Stimulated activated naive CD8-positive, alpha-beta T cell treated with anti-CD3 and anti-CD28 coated beads, Interleukin-15, Interleukin-2, amounts not matched to agents 100 U/mL and 50 U/mL, for 24 hours (primary cell): ENCODE measurements around the gene ATAD2B.

Experiments
- ATAC-seq: fragments of 150-1000 bp; cut with Tn5 transposase; one replicate; pipeline ENCODE4 v1.10.0; 2021
- DNase-seq: peaks from one replicate; pipeline ENCODE4 v3.0.0; 2021

The ATAD2B gene

DNA sequence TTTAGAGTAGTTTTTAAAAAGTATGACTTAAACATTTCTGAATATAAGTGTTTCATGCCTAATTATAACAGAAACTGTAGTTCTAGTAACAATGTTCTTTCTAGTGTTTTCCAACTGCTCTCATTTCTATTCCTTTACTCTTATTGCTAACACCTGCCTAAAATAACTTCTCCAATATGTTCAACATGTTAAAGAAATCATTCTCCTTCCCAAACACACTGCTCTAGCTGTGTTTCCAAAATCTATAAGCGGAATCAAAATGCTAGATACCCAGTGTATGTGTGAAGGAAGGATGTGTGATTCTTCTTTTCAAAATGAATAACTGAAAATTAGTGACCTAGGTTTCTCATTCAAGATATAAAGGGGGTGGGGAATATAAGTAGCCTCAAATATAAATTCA, 89.1 kb downstream of the ATAD2B start:
- ATAC-seq (no peak), DNase-seq (no peak)

DNA sequence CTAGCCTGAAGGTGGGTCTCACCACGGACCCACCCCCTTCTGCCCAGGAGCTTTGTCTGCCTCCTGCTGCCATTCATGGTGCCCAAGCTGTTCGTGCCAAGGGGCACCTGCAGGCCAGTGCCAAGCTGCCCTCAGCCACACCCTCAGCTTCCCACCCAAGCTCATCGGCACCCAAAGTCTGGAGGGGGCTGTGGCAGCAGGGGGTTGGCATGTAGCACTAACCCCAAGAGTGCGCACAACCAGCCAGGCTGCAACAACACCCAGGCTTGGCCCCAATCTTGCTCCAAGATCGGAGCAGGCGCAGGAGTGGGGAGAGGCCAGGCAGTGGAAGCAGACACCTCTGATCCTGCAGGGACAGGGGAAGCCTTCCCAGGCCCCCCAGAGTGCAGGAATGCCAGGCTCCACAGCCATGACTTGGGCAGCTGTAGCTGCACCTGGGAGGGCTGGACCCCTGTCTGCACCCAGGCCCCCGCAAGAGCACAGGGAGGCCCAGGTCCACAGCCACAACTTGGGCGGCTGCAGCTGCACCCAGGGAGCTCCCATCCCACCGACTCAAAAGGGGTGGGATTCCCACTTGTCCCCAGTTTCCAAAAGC, 89.9 kb downstream of the ATAD2B start:
- DNase-seq (no peak), ATAC-seq (no peak)

DNA sequence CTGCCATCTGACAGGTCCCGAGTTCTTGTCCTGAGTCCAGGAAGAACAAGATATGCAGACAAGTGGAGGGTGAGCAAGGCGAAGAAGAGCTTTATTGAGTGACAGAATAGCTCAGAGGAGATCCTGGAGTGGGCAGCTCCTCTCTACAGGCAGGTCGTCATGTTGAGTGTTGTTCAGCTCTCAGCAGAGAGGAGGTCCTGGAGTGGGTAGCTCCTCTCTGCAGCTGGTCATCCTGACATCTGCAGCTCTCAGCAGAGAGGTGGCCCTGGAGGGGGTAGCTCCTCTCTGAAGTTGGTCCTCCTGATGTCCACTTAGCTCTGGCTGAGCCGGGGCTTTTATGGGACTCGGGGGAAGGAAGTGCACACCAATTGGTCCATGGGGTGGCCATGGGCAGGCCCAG, 90.4 kb downstream of the ATAD2B start:
- DNase-seq (no peak), ATAC-seq (no peak)

DNA sequence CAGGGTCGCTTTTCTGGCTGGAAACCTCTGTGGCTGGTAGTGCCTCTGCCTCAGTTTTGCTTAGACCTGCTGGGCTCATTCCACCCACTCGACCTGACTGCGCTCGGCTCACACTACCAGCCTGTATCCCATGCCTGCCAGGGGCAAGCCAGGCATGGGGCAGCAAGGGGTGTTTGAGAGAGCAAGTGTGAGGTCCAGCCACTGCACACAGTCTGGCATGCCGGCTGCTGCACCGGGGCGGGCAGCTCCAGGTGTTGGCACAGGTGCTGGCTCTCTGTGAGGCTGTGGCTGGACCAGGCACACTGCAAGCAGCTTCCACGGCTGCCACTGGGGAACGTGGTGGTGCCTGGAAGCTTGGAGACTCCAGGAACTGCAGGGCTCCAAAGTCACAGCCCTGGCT, 90.9 kb downstream of the ATAD2B start:
- DNase-seq, result no peak
- ATAC-seq, result peak; percentile 14

DNA sequence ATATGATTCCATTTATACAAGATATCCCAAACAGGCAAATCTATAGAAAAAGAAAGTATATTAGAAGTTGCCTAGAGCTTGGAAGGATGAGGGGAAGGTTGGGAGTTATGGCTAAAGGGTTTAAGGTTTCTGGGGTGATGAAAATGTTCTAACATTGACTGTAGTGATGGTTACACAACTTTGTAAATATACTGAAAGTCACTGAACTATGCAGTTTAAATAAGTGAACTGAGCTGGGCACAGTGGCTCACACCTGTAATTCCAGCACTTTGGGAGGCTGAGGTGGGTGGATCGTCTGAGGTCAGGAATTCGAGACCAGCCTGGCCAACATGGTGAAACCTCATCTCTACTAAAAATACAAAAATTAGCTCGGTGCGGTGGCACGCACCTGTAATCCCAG, 91.5 kb downstream of the ATAD2B start:
- DNase-seq, result no peak
- no peak for ATAC-seq

DNA sequence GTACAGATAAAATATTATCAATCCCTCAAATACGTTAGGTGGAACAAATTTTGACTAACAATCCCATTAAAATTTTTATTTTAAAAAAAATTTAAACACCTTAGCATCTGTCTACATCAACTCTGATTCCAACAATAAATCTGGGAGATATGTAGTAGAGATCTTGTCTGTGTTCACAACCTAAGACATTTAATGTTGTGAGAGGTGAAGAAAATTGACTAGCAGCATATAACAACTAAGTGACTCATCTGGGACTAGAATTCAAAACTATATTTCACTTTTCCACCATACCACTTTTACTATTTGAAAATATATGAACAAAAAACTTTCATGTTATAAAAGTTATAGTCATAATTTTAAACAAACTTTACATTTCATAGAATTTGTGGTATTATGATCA, 97.9 kb downstream of the ATAD2B start:
- DNase-seq (no peak), ATAC-seq (no peak)

DNA sequence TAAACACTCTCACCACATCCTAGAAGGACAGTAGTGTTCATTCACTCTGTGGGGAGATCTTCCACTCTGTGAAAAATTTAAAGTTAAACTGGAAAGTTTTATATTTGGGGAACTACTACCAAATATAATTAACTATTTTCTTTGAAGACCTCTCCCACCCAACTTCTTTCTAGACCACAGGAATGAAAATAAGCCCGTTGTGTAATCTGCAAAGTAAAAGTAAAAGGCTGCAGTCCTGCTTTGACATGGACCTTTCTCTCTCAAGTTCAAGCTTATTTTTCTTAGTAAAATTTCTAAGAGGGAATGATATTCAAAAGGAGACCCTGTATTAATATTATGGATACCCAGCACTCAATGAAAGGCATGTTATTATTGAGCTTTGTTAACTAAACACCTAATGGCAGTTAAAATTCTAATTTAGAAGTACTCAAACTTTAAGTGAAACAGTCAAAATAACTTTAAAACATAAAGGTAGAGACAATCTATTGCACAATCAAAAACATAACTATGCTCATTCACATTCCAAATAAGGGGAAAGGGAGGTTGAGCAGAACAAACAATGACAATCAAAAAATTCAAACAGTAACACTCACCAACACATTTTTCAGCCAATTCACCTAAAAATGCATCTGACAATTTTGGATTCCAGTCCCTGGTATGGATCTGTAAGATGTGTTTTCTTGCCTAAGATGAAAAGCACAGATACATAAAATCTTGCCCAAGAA, 98.5 kb downstream of the ATAD2B start:
- no peak for ATAC-seq
- no peak for DNase-seq

DNA sequence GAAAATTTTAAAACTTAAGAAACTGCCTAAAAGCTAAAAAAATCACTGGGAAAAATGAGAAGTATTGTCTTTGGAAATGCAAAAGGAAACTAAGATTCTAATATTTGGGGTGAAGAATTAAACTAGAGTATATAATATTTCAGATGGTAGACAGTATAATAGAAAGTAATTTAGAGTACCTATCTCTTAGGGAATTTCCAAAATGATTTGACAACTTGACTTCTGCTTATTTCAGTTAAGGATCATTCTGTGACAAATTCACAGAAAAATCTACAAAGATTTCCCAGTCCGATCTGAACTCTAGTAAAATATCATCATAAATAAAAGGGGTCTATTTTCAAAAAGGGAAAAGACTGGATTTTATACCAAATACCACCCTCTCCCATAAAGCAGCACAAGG, 99.6 kb downstream of the ATAD2B start:
- DNase-seq, result no peak
- no peak for ATAC-seq

DNA sequence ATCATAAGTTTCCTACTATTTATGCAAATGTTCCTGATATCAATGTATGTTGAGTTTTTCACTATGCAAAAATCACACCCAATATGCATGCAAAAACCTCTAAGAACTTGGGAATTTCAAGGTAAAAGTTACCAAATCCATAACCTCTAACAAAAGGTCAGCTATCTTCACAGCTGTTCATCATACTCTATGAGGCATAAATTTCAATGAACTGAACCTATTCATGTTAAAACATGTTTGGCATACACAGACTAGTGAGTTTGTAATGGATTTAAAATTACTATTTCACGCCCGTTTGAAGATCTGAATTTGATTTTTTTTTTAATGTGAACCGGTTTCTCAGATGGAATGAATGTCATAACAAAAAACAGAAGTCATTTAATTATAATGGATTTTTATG, 100.2 kb downstream of the ATAD2B start:
- no peak for ATAC-seq

DNA sequence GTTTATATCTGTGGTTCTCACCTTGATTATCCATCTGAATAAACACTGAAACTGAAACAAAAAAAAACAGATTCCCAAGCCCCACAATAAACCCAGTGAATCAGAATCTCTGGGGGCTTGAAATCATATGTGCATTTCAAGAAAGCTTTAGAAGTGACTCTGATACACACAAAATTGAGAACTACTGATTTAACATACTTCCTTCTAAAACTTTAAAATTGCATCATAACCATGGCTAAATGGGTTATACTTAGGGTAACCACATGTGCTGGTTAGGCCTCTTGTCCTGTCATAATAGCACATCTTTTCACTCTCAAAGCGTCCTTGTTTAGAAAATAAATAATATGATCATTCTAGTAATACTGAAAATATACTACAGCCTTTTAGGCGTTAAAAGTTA, 100.9 kb downstream of the ATAD2B start:
- DNase-seq (no peak), ATAC-seq (no peak)

More for the DNA sequence above, 100.2 kb downstream of the ATAD2B start:
- no peak for DNase-seq

DNA sequence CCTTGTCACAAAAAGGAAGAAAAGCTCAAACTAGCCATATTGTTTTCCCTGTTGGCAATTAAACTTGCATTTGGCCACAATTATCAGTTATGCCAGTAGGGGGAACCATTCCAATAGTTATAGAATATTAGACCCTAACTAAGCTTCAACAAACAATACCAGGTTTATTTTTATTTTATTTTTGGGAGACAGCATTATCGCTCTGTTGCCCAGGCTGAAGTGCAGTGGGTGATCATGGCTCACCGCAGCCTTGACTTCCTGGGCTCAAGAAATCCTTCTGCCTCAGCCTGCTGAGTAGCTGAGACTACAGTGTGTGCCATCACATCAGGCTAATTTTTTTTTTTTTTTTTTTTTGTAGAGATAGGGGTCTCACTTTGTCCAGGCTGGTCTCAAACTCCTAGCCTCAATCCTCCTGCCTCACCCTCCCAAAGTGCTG, 102.1 kb downstream of the ATAD2B start:
- peak; percentile 15 for DNase-seq
- peak; percentile 46 for ATAC-seq

DNA sequence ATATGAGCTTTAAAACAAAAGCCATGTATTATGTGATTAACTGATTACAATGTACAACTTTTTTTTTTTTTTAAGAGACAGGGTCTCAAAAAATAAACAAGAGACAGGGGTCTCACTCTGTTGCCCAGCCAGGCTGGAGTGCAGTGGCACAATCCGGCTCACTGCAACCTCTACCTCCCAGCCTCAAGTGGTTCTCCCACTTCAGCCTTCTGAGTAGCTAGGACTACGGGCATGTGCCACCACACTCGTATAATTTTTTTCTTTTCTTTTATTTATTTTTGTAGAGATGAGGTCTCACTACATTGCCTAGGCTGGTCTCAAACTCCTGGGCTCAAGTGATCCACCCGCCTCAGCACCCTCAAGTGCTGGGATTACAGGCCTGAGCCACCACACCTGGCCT, 103.1 kb downstream of the ATAD2B start:
- DNase-seq, result no peak
- ATAC-seq, result no peak

DNA sequence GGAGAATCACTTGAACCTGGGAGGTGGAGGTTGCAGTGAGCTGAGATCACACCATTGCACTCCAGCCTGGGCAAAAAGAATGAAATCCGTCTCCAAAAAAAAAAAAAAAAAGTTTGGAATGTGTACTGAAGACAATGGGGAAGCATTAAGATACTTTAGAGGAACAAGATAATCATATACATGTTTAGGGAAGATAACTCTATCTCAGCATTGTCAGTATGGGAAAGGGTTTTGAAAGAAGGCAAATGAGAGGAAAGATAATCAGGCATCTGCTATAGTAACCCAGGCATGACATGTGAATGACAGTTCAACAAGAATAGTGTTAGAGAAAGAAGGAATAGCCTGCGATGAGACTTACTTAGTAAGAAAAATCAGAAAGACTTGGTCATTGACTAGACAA, 112.0 kb downstream of the ATAD2B start:
- DNase-seq (no peak), ATAC-seq (no peak)

DNA sequence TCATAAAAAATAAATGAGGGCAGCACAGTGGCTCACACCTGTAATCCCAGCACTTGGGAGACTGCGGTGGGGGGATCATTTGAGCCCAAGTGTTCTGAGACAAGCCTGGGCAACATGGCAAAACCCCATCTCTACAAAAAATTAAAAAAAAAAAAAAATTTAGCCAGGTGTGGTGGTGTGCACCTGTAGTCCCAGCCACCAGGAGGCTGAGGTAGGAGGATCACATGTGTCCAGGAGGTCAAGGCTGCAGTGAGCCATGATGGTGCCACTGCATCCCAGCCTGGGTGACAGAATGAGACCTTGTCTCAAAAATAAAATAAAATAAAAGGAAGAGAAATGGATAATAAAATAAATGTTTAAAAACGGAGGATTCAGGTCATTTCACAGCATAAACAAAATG, 113.5 kb downstream of the ATAD2B start:
- ATAC-seq (no peak), DNase-seq (no peak)

DNA sequence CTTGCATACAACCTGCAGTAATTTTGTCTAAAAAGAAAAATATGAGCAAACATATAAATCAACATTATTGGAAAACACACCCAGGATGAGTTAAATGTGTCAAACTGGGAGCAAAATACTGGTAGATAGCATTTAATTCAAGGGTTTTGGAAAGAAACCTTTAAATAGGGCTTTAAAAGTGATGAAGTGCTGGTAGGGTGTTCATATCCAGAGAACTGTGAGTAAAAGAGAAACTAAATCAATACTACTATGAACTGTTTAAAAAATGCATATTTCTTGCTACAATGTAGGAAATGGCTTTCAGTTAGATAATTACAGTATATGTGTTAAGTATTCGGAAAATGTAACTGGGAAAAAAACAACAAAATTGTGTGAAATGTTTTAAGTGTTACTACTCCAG, 117.8 kb downstream of the ATAD2B start:
- ATAC-seq (no peak), DNase-seq (no peak)

DNA sequence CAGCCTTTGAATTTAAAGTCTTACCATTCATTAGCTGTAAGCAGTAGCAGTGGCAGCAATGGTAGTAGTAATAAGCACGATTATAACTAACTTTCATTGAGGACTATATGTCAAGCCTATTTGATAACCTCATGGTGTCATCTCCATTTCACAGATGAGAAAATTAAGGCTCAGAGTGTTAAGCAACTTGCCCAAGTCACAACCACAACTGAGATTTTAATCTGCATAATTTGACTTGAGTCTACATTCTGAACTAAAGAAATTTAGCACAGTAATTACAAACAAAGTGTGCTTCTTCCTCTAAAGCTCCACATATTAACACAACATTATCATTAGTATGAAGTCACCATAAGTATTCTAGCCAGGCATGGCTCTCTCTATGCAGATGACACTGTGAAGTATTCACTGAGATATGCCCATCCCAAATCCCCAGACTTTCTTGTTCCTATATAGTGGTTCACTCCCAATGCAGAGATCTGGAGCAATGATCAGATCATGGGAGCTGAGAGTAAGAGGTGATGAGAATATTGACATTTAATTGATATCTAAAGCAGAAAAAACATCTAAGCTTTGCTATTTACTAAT, 120.2 kb downstream of the ATAD2B start:
- ATAC-seq (no peak), DNase-seq (no peak)

DNA sequence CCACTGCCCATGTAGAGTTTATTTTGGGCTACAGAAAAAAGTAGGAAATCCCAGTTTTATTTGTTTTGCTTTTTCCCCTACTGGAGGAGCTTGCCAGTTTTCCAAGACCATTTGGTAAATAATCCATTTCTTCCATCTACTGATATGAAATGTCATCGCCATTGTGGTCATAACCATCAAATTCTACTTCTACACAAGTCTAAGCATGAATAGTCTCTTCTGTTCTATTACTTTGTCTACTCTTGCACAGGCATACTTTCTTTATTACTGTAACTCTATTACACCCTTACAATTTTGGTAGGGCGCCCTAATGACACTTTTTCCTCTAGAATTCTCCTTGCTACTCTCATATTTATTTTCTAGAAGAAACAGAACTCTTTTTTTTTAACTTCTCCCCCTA, 120.7 kb downstream of the ATAD2B start:
- ATAC-seq, result no peak
- no peak for DNase-seq

DNA sequence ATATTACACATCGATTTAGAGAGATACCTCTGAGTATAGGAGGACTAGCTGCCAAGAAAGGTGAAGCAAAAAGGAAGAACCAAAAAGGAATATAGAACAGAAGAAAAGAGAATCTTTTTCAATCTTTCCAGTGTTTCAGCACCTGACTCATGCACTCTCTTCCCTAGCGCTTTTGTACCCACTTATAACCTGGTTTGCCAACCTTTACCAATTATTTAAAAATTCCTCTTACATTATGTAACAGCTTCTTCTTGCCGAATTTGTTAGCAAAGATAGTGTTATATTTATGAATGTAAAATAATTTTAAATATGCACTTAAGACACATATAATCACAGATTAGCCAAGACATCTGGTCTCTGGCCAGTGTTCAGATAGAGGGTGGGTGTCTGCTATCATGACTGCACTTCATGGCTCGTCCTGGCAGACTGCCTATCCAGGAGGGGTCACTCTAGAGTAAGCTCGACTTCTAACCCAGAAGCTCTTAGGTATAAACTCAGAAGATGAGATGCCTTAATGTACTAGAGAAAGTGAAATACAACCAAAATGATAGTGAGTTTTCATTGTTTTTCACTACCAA, 122.9 kb downstream of the ATAD2B start:
- ATAC-seq, result no peak
- no peak for DNase-seq

DNA sequence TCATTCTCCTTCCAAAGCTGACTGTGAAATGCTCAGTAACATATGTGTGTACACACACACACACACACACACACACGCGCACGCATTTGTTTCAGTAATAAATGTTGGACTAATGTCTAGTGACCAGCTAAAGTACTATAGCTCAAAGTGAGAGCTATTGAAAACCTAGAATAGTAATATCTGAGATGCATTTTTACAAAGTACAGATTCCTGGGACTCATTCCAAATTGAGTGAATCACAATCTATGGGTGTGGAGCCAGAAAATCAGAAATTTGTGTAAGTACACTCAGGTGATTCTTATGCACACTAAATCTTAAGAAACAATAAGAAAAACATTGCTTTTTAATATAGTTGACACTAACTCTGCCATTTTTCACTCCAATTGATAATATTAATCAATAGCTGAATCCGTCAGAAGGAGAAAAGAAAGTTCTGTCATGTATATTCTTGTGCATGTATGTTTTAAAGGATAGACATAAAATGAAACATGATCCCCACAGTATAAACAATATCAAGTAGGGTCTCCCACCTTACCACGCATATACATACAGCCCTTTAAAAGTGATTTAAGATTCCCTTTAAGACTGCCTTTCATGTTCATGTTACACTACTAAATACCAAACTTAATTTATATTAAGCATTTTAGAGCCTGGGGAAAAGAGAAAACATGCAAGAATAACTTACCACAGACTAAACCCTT, 123.5 kb downstream of the ATAD2B start:
- ATAC-seq (no peak), DNase-seq (no peak)

DNA sequence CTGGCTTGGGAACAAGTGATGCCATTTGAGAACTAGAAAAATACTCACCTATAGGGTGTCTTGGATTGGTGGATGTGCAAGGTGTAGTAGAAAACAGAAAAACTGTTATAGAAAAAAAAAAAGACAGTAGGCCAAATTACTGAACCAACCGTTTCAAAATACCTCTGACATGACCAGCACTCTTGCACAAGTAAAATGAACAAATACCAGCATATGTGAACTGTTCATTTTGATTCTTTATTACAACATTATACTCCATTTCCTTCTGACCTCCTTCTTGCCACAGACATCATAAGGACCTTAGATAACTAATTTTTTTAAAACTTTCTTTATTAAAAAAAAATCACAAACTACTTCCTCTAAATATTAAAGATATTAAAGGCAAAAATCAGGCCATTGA, 125.5 kb downstream of the ATAD2B start:
- DNase-seq, result no peak

DNA sequence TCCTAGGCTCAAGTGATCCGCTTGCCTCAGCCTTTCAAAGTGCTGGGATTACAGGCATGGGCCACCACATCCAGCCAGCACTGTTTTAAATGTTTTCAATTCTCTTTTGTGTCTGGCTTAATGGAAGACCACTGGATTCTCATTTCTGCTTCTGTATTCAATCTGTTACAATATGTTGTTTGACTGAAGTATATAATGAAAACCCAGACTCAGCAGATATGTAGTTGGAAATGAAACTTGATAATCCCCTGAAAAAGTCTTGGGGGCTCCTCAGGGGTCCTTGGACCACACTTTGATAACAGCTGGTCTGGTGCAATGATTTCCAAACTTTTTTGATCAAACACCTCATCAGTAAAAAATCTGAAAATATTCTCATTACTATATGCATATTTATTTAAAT, 132.7 kb downstream of the ATAD2B start:
- DNase-seq, result no peak
- ATAC-seq, result no peak

More for the DNA sequence above, 125.5 kb downstream of the ATAD2B start:
- ATAC-seq, result no peak

DNA sequence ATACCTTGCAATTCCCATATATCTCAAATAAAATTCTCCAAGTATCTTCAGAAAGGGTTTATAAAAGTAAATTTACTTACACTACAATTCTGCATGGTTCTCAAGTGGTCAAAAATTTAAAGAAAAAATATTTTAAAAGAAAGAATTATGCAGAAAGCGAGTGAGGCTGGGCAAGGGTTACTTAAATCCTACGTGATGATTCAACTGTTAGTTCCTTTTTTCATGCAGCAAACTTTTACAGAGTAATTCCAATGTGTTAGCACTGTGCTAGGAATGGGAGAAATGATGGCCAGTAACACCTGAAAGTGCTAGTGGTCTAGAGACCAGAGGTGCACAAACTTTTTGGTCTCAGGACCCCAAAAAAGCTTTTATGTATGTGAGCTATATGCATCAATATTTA, 133.4 kb downstream of the ATAD2B start:
- no peak for DNase-seq
- no peak for ATAC-seq

DNA sequence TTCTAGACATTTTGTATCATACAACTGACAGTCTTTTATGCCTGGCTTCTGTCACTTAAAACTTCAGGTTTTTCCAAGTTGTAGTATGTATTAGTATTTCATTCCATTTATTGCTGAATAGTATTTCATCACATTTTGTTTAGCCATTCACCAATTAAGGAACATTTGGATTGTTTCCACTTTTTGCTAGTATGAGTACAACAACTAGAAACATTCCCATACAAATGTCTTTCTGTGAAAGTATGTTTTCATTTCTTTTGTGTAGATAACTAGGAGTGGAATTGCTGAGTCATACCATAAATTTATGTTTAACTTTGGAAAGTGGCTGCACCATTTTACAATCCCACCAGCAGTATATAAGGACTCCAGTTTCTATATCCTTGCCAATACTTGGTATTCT, 135.9 kb downstream of the ATAD2B start:
- DNase-seq, result no peak
- no peak for ATAC-seq
